IPS-15b (cell line): Measurements from ENCODE around the gene PDE11A.

Experiments
- H3K27me3 ChIP-seq: one replicate; pipeline ENCODE4 v1.6.1; 2013; ENCODE audit warnings: low read length; ENCODE audit not compliant: control insufficient read depth, insufficient read depth
- H3K36me3 ChIP-seq: one replicate; pipeline ENCODE4 v1.6.1; 2013; ENCODE audit warnings: low read length; ENCODE audit not compliant: control insufficient read depth, insufficient read depth
- H3K4me1 ChIP-seq: one replicate; pipeline ENCODE4 v1.6.1; 2013; ENCODE audit warnings: mild to moderate bottlenecking, low read length; ENCODE audit not compliant: control insufficient read depth, insufficient read depth
- H3K4me3 ChIP-seq: one replicate; pipeline ENCODE4 v1.5.1; 2013; ENCODE audit warnings: low read depth, low read length
- H3K9ac ChIP-seq: one replicate; pipeline ENCODE4 v1.6.1; 2013; ENCODE audit warnings: low read depth, mild to moderate bottlenecking, low read length
- H3K9me3 ChIP-seq: one replicate; pipeline ENCODE4 v1.6.1; 2013; ENCODE audit warnings: mild to moderate bottlenecking, low read length; ENCODE audit not compliant: control insufficient read depth, insufficient read depth

PDE11A gene

GRCh38 chr2:177602611-177603164, 469.9 kb downstream of the PDE11A start:
- H3K4me3 ChIP-seq = no peak overlapping the region
- peaks cover 2% of the 10 kb centered on the region for H3K4me1 ChIP-seq
- H3K36me3 ChIP-seq = no peaks in the 10 kb centered on the region
- no peak overlapping the region for H3K9ac ChIP-seq
- H3K27me3 ChIP-seq = no peaks in the 10 kb centered on the region
- H3K9me3 ChIP-seq = no peaks in the 10 kb centered on the region

- Histone ChIP-seq H3K4me3 (no peak overlapping the region), H3K9me3 (no peaks in the 10 kb centered on the region), H3K27me3 (no peaks in the 10 kb centered on the region), H3K4me1 (peaks cover 10% of the 10 kb centered on the region), H3K36me3 (no peaks in the 10 kb centered on the region), H3K9ac (no peak overlapping the region)
Measured at GRCh38 chr2:177600917-177601316, 471.7 kb downstream of the PDE11A start.

GRCh38 chr2:177599956-177600355, 472.6 kb downstream of the PDE11A start:
- Histone ChIP-seq H3K4me1 (peaks cover 10% of the 10 kb centered on the region), H3K4me3 (no peak overlapping the region), H3K36me3 (no peaks in the 10 kb centered on the region), H3K9ac (no peak overlapping the region), H3K27me3 (no peaks in the 10 kb centered on the region), H3K9me3 (no peaks in the 10 kb centered on the region)

GRCh38 chr2:177599139-177599688, 473.4 kb downstream of the PDE11A start:
- H3K4me3 ChIP-seq = no peak overlapping the region
- no peaks in the 10 kb centered on the region for H3K36me3 ChIP-seq
- no peak overlapping the region for H3K9ac ChIP-seq
- peaks cover 10% of the 10 kb centered on the region for H3K4me1 ChIP-seq
- no peaks in the 10 kb centered on the region for H3K9me3 ChIP-seq
- no peaks in the 10 kb centered on the region for H3K27me3 ChIP-seq

- Histone ChIP-seq H3K9me3 (no peaks in the 10 kb centered on the region), H3K27me3 (no peaks in the 10 kb centered on the region), H3K9ac (no peak overlapping the region), H3K4me3 (no peak overlapping the region), H3K36me3 (no peaks in the 10 kb centered on the region), H3K4me1 (peaks cover 10% of the 10 kb centered on the region)
Measured at GRCh38 chr2:177598326-177599138, 474.0 kb downstream of the PDE11A start.

GRCh38 chr2:177597759-177598158, 474.8 kb downstream of the PDE11A start:
- H3K4me1 ChIP-seq = peaks cover 10% of the 10 kb centered on the region
- H3K27me3 ChIP-seq = no peaks in the 10 kb centered on the region
- no peak overlapping the region for H3K4me3 ChIP-seq
- no peaks in the 10 kb centered on the region for H3K36me3 ChIP-seq
- H3K9ac ChIP-seq = no peak overlapping the region
- no peaks in the 10 kb centered on the region for H3K9me3 ChIP-seq

- H3K9me3 ChIP-seq = no peaks in the 10 kb centered on the region
- H3K4me1 ChIP-seq = peaks cover 10% of the 10 kb centered on the region
- no peak overlapping the region for H3K4me3 ChIP-seq
- H3K36me3 ChIP-seq = no peaks in the 10 kb centered on the region
- no peak overlapping the region for H3K9ac ChIP-seq
- no peaks in the 10 kb centered on the region for H3K27me3 ChIP-seq
Measured at GRCh38 chr2:177596866-177597265, 475.7 kb downstream of the PDE11A start.

- H3K36me3 ChIP-seq = no peaks in the 10 kb centered on the region
- peaks cover 10% of the 10 kb centered on the region for H3K4me1 ChIP-seq
- no peak overlapping the region for H3K4me3 ChIP-seq
- H3K27me3 ChIP-seq = no peaks in the 10 kb centered on the region
- H3K9ac ChIP-seq = no peak overlapping the region
- no peaks in the 10 kb centered on the region for H3K9me3 ChIP-seq
Measured at GRCh38 chr2:177595126-177595845, 477.3 kb downstream of the PDE11A start.

GRCh38 chr2:177593402-177593801, 479.2 kb downstream of the PDE11A start:
- H3K4me3 ChIP-seq = no peak overlapping the region
- H3K4me1 ChIP-seq = peaks cover 10% of the 10 kb centered on the region

GRCh38 chr2:177592945-177593344, 479.6 kb downstream of the PDE11A start:
- Histone ChIP-seq H3K36me3 (no peaks in the 10 kb centered on the region), H3K9me3 (no peaks in the 10 kb centered on the region), H3K9ac (no peak overlapping the region), H3K27me3 (no peaks in the 10 kb centered on the region), H3K4me3 (no peak overlapping the region), H3K4me1 (peaks cover 10% of the 10 kb centered on the region)

More at GRCh38 chr2:177593402-177593801, 479.2 kb downstream of the PDE11A start:
- no peaks in the 10 kb centered on the region for H3K36me3 ChIP-seq
- no peaks in the 10 kb centered on the region for H3K9me3 ChIP-seq
- H3K27me3 ChIP-seq = no peaks in the 10 kb centered on the region
- no peak overlapping the region for H3K9ac ChIP-seq

GRCh38 chr2:177592397-177592796, 480.2 kb downstream of the PDE11A start:
- no peaks in the 10 kb centered on the region for H3K36me3 ChIP-seq
- no peak overlapping the region for H3K9ac ChIP-seq
- no peak overlapping the region for H3K4me3 ChIP-seq
- H3K9me3 ChIP-seq = no peaks in the 10 kb centered on the region
- no peaks in the 10 kb centered on the region for H3K27me3 ChIP-seq
- peaks cover 6% of the 10 kb centered on the region for H3K4me1 ChIP-seq
